ENCODE data around the gene NDUFB3.

DNA sequence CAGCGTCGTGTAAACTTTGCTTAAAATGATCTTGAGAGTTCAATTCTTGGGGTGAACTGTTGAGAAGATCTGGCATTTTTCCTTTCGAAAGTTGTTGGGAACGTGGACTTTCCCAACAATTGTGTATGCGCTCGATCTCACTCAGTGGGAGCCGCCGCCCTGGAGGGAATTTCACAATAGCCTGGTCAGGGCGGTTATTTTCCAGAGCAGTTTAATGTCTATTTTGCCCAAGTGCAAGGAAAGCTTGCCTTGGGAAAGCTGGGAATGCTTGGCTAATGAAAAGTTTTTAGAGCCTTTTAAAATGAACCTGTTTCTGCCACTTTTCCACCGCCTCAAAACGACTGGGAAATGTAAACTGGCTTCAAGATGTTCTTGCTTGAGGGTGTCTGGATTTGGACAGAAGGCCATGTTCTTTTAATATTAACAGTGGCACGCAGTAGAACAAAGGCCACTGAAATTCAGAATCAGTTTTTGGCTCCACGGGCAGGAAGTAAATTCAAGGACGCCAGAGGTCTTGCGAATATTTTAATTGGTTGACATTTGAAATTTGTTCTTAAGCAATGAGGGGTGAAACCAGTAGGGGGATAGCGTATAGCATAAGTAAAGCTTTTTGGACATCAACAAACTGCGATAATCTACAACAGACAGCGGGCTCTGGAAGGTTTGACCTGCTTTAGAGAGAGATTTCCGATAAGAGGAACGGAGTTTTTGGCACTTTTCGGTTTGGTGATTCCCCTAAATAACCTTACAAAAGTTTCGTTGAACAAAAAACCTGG is 45.3 kb downstream of the NDUFB3 start:
- TF ChIP-seq, protein P1, sequence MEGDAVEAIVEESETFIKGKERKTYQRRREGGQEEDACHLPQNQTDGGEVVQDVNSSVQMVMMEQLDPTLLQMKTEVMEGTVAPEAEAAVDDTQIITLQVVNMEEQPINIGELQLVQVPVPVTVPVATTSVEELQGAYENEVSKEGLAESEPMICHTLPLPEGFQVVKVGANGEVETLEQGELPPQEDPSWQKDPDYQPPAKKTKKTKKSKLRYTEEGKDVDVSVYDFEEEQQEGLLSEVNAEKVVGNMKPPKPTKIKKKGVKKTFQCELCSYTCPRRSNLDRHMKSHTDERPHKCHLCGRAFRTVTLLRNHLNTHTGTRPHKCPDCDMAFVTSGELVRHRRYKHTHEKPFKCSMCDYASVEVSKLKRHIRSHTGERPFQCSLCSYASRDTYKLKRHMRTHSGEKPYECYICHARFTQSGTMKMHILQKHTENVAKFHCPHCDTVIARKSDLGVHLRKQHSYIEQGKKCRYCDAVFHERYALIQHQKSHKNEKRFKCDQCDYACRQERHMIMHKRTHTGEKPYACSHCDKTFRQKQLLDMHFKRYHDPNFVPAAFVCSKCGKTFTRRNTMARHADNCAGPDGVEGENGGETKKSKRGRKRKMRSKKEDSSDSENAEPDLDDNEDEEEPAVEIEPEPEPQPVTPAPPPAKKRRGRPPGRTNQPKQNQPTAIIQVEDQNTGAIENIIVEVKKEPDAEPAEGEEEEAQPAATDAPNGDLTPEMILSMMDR (IDR thresholded peaks at IDR 0.05; ENCODE audit: insufficient read depth, low read length), result no peak
- TF ChIP-seq, protein P2, sequence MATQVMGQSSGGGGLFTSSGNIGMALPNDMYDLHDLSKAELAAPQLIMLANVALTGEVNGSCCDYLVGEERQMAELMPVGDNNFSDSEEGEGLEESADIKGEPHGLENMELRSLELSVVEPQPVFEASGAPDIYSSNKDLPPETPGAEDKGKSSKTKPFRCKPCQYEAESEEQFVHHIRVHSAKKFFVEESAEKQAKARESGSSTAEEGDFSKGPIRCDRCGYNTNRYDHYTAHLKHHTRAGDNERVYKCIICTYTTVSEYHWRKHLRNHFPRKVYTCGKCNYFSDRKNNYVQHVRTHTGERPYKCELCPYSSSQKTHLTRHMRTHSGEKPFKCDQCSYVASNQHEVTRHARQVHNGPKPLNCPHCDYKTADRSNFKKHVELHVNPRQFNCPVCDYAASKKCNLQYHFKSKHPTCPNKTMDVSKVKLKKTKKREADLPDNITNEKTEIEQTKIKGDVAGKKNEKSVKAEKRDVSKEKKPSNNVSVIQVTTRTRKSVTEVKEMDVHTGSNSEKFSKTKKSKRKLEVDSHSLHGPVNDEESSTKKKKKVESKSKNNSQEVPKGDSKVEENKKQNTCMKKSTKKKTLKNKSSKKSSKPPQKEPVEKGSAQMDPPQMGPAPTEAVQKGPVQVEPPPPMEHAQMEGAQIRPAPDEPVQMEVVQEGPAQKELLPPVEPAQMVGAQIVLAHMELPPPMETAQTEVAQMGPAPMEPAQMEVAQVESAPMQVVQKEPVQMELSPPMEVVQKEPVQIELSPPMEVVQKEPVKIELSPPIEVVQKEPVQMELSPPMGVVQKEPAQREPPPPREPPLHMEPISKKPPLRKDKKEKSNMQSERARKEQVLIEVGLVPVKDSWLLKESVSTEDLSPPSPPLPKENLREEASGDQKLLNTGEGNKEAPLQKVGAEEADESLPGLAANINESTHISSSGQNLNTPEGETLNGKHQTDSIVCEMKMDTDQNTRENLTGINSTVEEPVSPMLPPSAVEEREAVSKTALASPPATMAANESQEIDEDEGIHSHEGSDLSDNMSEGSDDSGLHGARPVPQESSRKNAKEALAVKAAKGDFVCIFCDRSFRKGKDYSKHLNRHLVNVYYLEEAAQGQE (IDR thresholded peaks at IDR 0.05; ENCODE audit: insufficient replicate concordance, low read depth), result no peak
- no peak for TF ChIP-seq POLR2AphosphoS5 (IDR thresholded peaks at IDR 0.05; ENCODE audit: low read depth)
- TF ChIP-seq GABPA (IDR thresholded peaks at IDR 0.05; ENCODE audit: low read depth), result no peak
- TF ChIP-seq SPI1 (IDR thresholded peaks at IDR 0.05; ENCODE audit: borderline replicate concordance, low read depth), result no peak
